HG02588 (cell line): ENCODE results near the gene KRTAP4-8.
"Not testable (repeated sequence)": the region's sequence is repeated elsewhere in the genome, so short reads cannot be mapped to it uniquely, and the experiment has no call there.

Experiments used
- ATAC-seq: cut with Tn5 transposase; IDR thresholded peaks from one replicate; pipeline ENCODE4 v1.9.1; 2021; ENCODE audit warnings: mild to moderate bottlenecking, moderate library complexity; ENCODE audit not compliant: unreplicated experiment

Gene KRTAP4-8

DNA sequence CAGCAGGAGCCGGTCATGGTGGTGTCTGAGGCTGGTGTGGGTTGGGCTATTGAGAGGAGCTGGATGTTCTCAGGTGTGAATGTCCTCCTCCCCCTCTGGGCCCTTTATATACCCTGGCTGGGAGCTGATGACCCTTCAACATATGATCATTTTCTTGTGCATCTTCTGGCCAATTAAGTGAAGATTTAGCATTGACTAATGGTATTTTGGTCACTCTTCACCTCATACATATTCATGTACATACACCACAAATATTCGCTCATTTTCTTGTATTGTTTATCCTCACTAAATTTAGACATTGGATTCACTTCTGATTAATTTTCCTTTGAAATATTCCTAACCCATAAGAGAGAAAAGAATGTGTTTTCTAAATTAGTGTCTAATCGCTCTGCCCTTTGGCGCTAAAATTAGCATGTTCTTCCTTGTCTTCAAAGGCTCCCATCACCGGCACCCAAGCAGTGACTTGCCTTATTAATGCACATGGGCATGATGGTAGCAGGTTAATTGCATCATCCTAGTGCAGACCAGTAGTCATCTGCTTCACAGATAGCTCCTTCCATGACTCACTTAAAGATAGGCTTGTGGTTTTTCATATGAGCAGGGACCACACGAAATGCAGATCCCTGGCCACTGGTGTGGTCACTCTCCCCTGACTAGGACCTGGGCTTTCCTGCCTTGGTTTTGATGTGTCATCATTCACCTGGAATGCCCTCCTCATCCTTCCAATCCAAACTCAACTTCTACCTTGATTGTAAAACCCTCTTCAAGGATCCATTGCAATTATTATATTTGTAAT, 31.9 kb downstream of the KRTAP4-8 start, which contains the start of gene KRTAP2-4:
Gene KRTAP2-4 (minus strand): TSS at position 51 of the 796 bp plus-strand sequence. CDS start 34 bp downstream, at position 17.
- ATAC-seq, result no peak

DNA sequence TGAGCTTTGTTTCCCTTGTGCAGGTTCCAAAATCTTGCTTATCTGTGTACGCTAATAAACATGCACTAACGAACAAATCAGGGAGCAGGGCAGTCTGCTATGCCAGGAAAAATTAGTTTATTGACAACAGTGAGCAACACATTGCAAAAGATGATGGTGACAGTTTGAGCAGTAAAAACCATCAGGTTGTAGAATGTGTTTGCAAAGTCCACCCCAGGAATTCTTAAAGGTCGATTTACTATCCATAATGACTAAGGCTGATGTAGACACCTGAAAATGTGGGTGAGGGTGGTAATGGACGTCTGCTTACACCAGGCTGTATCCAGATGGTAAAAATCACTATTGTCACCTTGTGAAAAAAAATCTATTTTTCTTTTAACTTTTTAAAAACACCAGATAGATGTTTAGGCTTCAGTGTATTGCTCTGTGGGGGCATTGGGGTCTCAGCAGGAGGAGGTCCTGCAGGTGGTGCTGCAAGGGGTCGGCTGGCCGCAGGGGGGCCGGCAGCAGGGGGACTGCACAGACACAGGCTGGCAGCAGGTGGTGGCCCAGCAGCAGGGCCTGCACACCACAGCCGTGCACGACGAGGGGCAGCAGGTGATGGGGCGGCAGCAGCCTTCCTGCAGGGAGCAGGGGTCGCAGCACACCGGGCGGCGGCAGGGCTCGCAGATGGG, 32.8 kb downstream of the KRTAP4-8 start:
- not testable (repeated sequence) for ATAC-seq

DNA sequence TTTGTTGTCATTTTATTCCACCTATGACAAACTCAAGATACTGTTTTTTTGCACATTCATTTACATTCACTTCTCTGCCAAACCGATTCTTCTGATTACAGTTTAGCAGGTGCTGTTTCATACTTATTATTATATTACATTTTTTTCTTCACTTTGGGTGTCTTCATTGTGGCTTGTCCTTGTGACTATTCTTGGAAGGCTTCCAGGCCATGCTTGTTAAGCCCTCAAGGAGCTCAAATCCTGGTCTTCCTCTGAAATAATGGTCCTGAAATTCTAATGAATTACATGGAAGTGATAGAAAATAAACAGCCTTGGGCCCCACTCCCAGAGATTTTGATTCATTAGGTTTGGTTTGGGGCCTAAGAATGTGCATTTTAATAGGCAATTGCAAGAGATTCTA, 33.6 kb downstream of the KRTAP4-8 start:
- ATAC-seq, result no peak

DNA sequence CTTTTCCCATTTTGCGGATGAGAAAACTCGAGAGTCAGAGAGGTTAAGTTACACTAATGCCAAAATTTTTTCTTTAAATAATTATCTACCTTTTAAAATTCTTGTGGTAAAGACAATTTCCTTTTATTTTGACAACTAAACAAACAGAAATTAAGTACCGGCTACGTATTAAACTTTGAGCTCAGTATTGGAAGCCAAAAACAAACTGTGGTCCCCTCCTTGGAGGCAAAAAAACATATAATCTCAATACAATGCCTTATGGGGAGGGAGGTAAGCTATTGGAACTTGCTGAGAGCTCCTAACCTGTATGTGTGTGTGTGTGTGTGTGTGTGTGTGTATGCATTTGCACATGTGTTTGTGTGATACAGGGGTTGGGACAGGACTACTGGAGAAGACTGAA, 34.5 kb downstream of the KRTAP4-8 start:
- ATAC-seq, result no peak

DNA sequence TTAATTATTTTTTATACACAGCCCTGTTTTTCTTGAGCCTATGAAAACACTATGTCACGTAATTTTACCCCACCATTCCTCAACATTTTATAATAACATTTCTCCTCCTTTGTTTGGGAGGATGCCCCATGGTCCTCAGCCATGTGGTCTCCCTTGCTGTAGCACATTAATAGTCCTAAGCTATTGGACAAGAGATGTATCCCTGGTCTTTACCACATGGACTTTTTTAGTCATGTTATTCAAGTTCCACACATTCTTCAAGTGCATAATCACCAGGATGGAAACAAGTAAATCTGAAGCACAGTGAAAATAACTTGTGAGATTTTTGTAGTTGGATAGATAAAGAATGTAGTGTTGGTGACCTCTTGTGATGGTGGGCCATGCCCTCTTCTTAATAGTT, 36.0 kb downstream of the KRTAP4-8 start:
- no peak for ATAC-seq

DNA sequence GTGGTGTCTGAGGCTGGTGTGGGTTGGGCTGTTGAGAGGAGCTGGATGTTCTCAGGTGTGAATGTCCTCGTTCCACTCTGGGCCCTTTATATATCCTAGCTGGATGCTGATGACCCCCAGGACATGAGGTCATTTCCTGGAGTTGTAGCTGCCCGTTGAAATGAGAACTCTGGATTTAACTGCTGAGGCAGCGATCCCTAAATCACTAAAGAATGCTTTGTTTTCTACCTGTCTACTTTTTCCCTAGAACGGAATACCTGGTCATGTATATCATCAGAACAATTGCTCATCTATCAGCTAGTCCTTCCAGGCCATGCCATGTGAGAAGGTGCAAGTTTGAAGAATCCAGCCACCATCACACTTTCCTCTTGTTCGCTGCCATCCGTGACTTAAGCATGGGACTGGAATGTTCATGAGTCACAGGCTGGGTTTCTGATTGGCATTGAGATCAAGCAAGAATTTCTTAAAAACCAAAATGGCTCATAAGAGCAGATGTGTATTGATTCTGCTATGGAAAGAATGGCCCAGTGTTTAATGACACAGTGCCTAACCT, 37.8 kb downstream of the KRTAP4-8 start, which contains the start of gene KRTAP2-3:
Gene KRTAP2-3 (minus strand): TSS at position 63 of the 553 bp plus-strand sequence. CDS start 64 bp downstream, outside the sequence.
- ATAC-seq, result no peak

DNA sequence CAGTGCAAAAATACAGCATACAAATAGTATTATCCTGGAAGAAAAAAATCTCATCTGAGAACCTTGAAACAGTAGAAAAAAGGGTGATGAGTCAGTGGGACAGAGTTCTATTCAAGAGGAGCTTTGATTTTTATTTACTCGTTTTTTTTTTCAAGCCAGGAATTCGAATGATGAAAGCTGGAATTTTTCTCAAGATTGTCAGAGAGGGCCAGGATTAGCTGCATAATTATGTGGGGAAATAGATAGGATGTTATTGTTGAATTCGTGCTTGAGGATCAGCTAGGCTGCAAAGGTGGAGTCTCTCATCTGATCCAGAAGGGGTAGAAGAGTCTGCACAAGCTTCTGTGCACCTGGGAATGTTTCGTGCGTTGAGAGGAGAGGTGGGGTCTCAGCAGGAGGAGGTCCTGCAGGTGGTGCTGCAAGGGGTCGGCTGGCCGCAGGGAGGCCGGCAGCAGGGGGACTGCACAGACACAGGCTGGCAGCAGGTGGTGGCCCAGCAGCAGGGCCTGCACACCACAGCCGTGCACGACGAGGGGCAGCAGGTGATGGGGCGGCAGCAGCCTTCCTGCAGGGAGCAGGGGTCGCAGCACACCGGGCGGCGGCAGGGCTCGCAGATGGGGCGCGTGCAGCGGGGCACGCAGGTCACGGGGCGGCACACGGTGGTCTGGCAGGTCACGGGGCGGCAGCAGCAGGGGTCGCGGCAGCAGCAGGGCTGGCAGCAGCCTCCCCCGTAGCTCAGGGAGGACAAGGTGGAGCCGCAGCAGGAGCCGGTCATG, 38.5 kb downstream of the KRTAP4-8 start:
- ATAC-seq, result not testable (repeated sequence)

DNA sequence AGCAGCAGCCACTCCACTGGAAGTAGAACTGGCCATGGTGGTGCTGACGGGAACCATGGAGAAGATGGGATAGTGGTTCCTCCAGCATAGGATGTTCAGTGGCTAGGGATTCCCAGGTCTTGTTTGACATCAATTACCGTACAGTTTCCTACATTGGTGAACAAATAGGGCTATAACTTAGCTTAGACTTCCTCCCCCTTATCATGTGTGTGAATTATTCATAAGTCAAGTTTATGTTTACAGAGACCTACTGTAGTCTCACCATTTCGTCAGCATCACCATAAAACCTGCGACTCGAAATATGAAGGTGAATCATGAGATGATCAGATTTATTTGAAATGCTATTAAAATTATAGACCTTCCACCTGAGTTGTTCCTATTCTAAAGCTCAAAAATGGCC, 39.2 kb downstream of the KRTAP4-8 start:
- ATAC-seq, result no peak

DNA sequence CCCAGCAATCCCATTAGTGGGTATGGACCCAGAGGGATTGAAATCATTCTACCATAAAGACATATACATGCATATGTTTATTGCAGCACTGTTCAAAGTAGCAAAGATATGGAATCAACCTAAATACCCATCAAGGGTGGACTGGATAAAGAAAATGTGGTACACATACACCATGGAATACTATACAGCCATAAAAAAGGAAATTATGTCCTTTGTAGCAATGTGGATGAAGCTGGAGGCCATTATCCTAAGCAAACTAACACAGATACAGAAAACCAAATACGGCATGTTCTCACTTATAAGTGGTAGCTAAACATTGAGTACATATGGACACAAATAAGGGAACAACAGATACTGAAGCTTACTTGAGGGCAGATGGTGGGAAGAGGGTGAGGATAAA, 40.4 kb downstream of the KRTAP4-8 start:
- ATAC-seq, result no peak

DNA sequence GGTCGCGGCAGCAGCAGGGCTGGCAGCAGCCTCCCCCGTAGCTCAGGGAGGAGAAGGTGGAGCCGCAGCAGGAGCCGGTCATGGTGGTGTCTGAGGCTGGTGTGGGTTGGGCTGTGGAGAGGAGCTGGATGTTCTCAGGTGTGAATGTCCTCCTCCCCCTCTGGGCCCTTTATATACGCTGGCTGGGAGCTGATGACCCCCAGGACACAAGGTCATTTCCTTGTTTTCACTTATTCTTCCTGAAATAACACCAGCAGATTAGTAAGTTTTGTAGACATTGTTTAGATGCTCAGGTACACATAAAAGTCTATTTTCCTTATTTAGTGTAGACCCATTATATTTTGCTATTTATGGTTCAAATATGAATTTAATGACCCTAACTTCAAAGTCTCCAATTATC, 42.8 kb downstream of the KRTAP4-8 start, which contains the start of gene KRTAP2-2:
Gene KRTAP2-2 (minus strand): TSS at position 101 of the 400 bp plus-strand sequence. CDS start 19 bp downstream, at position 82.
- ATAC-seq, result not testable (repeated sequence)

DNA sequence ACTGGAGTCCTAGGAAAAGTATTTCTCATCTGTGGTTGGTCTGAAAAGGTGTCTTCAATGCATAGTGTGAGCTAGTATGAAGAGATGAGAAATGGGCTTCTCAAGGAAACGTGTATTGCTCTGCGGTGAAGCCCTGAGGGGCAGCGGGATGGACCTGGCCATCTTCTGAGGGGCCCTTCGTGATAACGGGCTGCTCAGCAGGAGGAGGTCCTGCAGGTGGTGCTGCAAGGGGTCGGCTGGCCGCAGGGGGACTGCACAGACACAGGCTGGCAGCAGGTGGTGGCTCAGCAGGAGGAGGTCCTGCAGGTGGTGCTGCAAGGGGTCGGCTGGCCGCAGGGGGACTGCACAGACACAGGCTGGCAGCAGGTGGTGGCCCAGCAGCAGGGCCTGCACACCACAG, 43.4 kb downstream of the KRTAP4-8 start:
- ATAC-seq, result not testable (repeated sequence)

DNA sequence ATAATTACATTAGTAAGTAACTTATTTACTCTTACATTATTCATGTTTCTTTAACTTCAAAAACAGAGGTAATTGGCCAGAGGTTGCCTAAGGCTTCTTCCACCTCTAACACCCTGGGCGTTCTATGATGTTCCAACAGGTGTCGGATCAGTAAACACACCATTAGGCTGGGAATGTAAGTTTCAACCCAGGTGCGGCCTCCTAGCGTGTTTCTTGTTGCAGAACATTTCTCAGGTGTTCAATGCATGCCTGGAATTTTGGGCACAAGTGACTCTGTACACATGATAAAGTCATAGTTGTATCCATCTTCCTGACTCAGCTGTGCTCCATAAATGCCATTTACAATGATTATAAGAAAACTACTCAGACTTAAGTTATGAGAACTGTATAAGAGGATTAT, 43.9 kb downstream of the KRTAP4-8 start:
- no peak for ATAC-seq

DNA sequence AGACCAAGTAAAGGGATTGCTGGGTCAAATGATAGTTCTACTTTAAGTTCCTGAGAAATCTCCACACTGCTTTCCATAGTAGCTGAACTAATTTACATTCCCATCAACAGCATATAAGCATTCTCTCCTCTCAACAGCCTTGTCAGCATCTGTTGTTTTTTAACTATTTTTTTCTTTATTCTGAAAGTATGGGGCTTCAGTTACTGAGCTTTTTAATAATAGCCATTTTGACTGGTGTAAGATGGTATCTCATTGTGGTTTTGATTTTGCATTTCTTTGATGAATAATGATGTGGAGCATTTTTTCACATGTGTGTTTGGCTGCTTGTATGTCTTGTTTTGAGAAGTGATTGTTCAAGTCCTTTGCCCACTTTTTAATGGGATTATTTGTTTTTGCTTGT, 45.4 kb downstream of the KRTAP4-8 start:
- no peak for ATAC-seq

DNA sequence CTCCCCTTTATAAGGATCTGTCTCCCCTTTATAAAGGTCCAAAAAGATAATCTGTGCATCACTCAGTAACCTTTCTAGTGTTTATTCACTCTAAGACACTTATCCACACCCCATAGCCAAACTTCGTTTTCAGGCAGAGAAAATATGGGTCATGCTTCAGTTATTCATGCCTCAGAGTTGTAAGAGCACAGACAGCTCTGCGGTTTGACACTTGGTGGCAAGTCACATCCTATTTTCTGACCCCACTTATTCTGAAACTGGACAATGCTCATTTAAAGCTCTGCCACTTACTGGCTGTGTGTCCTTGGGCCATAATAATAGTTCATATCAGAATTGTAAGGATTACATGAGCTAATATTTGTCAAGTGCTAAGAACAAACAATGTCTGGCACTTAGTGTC, 48.8 kb downstream of the KRTAP4-8 start:
- ATAC-seq, result no peak

DNA sequence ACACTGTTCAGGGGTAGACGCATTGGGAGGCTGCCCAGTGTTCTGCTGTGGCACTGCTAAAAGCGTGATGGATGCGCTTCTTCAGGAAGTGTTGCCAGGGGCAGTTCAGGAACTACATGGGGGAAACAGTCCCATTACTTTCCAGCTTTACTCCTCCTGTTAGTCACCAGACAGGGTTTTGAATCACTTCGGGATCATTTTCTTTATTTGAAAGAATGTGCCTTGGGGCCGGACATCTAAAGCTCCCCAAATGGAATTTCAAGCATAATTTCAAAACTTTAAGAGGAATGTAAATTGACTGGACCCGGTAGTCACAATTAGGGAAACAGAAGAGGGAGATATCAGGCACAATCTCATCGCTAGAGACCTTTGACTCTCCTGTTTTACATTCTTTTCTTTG, 49.5 kb downstream of the KRTAP4-8 start:
- no peak for ATAC-seq
